Activated T-cell treated with anti-CD3 and anti-CD28 coated beads, Interleukin-2, amount 50 U/mL, for 72 hours (primary cell): ENCODE measurements around the gene MYOD1. TPM values are rescaled to one million over a fixed set of nuclear protein-coding genes. Genes with fewer than 3 reads are reported as not detected.
A peak's percentile ranks its signal among the peaks of the same experiment; 100 is the strongest.

Experiments
- ATAC-seq, 2 donors: fragments of 150-1000 bp; cut with Tn5 transposase; replicated peaks in 1 of 2; 2 replicates each; pipeline ENCODE4 v1.10.0; 2021; ENCODE audit warnings: moderate library complexity in 2 of 2, mild to moderate bottlenecking in 1 of 2
- DNase-seq, 2 donors: peaks; one replicate each; pipeline ENCODE4 v3.0.0; 2021 to 2022; ENCODE audit warnings: mixed read lengths in 1 of 2
- H3K27ac Mint-ChIP-seq: one replicate; pipeline ENCODE4 v1.8.0; 2022; ENCODE audit warnings: mild to moderate bottlenecking, moderate library complexity, mixed read lengths
- H3K27me3 Mint-ChIP-seq: one replicate; pipeline ENCODE4 v1.8.0; 2022; ENCODE audit warnings: low read depth, mixed read lengths
- H3K36me3 Mint-ChIP-seq, 2 donors: one replicate each; pipeline ENCODE4 v1.8.0; 2022; ENCODE audit warnings: mixed read lengths in 2 of 2, mild to moderate bottlenecking in 1 of 2; ENCODE audit not compliant: insufficient read depth in 2 of 2
- H3K4me1 Mint-ChIP-seq: one replicate; pipeline ENCODE4 v1.8.0; 2022; ENCODE audit warnings: low read depth, mixed read lengths
- H3K4me3 Mint-ChIP-seq, 2 donors: one replicate each; pipeline ENCODE4 v1.8.0; 2022; ENCODE audit warnings: mild to moderate bottlenecking in 2 of 2, mixed read lengths in 2 of 2, moderate library complexity in 2 of 2
- H3K9me3 Mint-ChIP-seq, 2 donors: one replicate each; pipeline ENCODE4 v1.8.0; 2022; ENCODE audit warnings: mixed read lengths in 2 of 2
- total RNA-seq, 2 donors: library from RNA; stranded (reverse); gene quantifications; one replicate each; pipeline ENCODE4 v1.2.3, GENCODE V29; 2022

MYOD1 gene
- total RNA-seq, 2 donors from 2014 or later = not detected

GRCh38 chr11:17733261-17733660 lies 13.9 kb downstream of the MYOD1 start:
- H3K27me3 Mint-ChIP-seq = peaks cover 48% of the 10 kb centered on the region
- no peaks in the 10 kb centered on the region for H3K9me3 Mint-ChIP-seq
- H3K36me3 Mint-ChIP-seq = peaks cover 2 to 3% of the 10 kb centered on the region in 2 donors
- DNase-seq = no peak
- no peak overlapping the region for H3K27ac Mint-ChIP-seq
- no peaks in the 10 kb centered on the region for H3K4me1 Mint-ChIP-seq
- no peak overlapping the region for H3K4me3 Mint-ChIP-seq
- no peak for ATAC-seq

- DNase-seq (no peak), ATAC-seq (peak in 1 of 2 donors; percentile 4)
- H3K4me3 Mint-ChIP-seq = peak within 1 kb of the TSS; percentile 64 to 83
- H3K27ac Mint-ChIP-seq = no peak within 1 kb of the TSS
- no peaks in the 10 kb centered on the region for H3K4me1 Mint-ChIP-seq
- peaks cover 2 to 3% of the 10 kb centered on the region in 2 donors for H3K36me3 Mint-ChIP-seq
- H3K9me3 Mint-ChIP-seq = no peaks in the 10 kb centered on the region
- H3K27me3 Mint-ChIP-seq = peaks cover 42% of the 10 kb centered on the region
Observed at GRCh38 chr11:17734418-17734911, 15.1 kb downstream of the MYOD1 start, which contains the start of gene KCNC1. KCNC1 (plus strand) TSS chr11:17734781; CDS start chr11:17736003, 1,222 bp downstream.

- H3K4me3 Mint-ChIP-seq = peak overlapping the region in 1 of 2 donors; percentile 39
- no peaks in the 10 kb centered on the region for H3K9me3 Mint-ChIP-seq
- ATAC-seq (peak; percentile 51 to 58), DNase-seq (peak; percentile 58 to 65)
- H3K27me3 Mint-ChIP-seq = peaks cover 38% of the 10 kb centered on the region
- no peak overlapping the region for H3K27ac Mint-ChIP-seq
- no peaks in the 10 kb centered on the region for H3K4me1 Mint-ChIP-seq
- H3K36me3 Mint-ChIP-seq = peaks cover 2 to 3% of the 10 kb centered on the region in 2 donors
Observed at GRCh38 chr11:17734986-17735817, 15.8 kb downstream of the MYOD1 start.

GRCh38 chr11:17735818-17736578 lies 16.6 kb downstream of the MYOD1 start:
- ATAC-seq (no peak), DNase-seq (no peak)
- no peaks in the 10 kb centered on the region for H3K9me3 Mint-ChIP-seq
- no peak overlapping the region for H3K27ac Mint-ChIP-seq
- peaks cover 2 to 3% of the 10 kb centered on the region in 2 donors for H3K36me3 Mint-ChIP-seq
- peaks cover 34% of the 10 kb centered on the region for H3K27me3 Mint-ChIP-seq
- H3K4me1 Mint-ChIP-seq = no peaks in the 10 kb centered on the region
- peak overlapping the region in 1 of 2 donors; percentile 56 for H3K4me3 Mint-ChIP-seq

GRCh38 chr11:17736579-17736893 lies 17.2 kb downstream of the MYOD1 start:
- DNase-seq (no peak), ATAC-seq (no peak)
- Mint-ChIP-seq H3K27ac (no peak overlapping the region), H3K4me1 (no peaks in the 10 kb centered on the region), H3K36me3 (peaks cover 2 to 3% of the 10 kb centered on the region in 2 donors), H3K9me3 (no peaks in the 10 kb centered on the region), H3K27me3 (peaks cover 36% of the 10 kb centered on the region), H3K4me3 (no peak overlapping the region)

- no peaks in the 10 kb centered on the region for H3K4me1 Mint-ChIP-seq
- H3K9me3 Mint-ChIP-seq = no peaks in the 10 kb centered on the region
- ATAC-seq (no peak), DNase-seq (no peak)
- peaks cover 2 to 3% of the 10 kb centered on the region in 2 donors for H3K36me3 Mint-ChIP-seq
- H3K27ac Mint-ChIP-seq = no peak overlapping the region
- no peak overlapping the region for H3K4me3 Mint-ChIP-seq
- H3K27me3 Mint-ChIP-seq = peaks cover 41% of the 10 kb centered on the region
Observed at GRCh38 chr11:17736930-17737817, 17.8 kb downstream of the MYOD1 start.

GRCh38 chr11:17738151-17738973 lies 19.0 kb downstream of the MYOD1 start:
- no peak overlapping the region for H3K27ac Mint-ChIP-seq
- no peak overlapping the region for H3K4me3 Mint-ChIP-seq
- peaks cover 30% of the 10 kb centered on the region for H3K27me3 Mint-ChIP-seq
- no peak for DNase-seq
- no peak for ATAC-seq
- no peaks in the 10 kb centered on the region for H3K9me3 Mint-ChIP-seq
- H3K4me1 Mint-ChIP-seq = no peaks in the 10 kb centered on the region
- peaks cover 2 to 3% of the 10 kb centered on the region in 2 donors for H3K36me3 Mint-ChIP-seq

GRCh38 chr11:17739945-17740338 lies 20.6 kb downstream of the MYOD1 start:
- no peak for ATAC-seq
- peaks cover 21% of the 10 kb centered on the region for H3K27me3 Mint-ChIP-seq

GRCh38 chr11:17740649-17741235 lies 21.4 kb downstream of the MYOD1 start:
- Mint-ChIP-seq H3K4me3 (no peak overlapping the region), H3K36me3 (peaks cover 0 to 2% of the 10 kb centered on the region in 2 donors), H3K9me3 (no peaks in the 10 kb centered on the region), H3K27me3 (peaks cover 21% of the 10 kb centered on the region), H3K27ac (no peak overlapping the region), H3K4me1 (no peaks in the 10 kb centered on the region)
- no peak for ATAC-seq
- DNase-seq = no peak

More at GRCh38 chr11:17739945-17740338, 20.6 kb downstream of the MYOD1 start:
- H3K36me3 Mint-ChIP-seq = peaks cover 0 to 2% of the 10 kb centered on the region in 2 donors
- no peak overlapping the region for H3K4me3 Mint-ChIP-seq
- H3K4me1 Mint-ChIP-seq = no peaks in the 10 kb centered on the region
- H3K9me3 Mint-ChIP-seq = no peaks in the 10 kb centered on the region
- H3K27ac Mint-ChIP-seq = no peak overlapping the region
- no peak for DNase-seq

GRCh38 chr11:17741487-17741886 lies 22.1 kb downstream of the MYOD1 start:
- H3K4me1 Mint-ChIP-seq = no peaks in the 10 kb centered on the region
- no peak overlapping the region for H3K4me3 Mint-ChIP-seq
- H3K27me3 Mint-ChIP-seq = peaks cover 14% of the 10 kb centered on the region
- DNase-seq (no peak), ATAC-seq (no peak)
- no peak overlapping the region for H3K27ac Mint-ChIP-seq
- no peaks in the 10 kb centered on the region for H3K9me3 Mint-ChIP-seq
- peaks cover 0 to 2% of the 10 kb centered on the region in 2 donors for H3K36me3 Mint-ChIP-seq

- Mint-ChIP-seq H3K4me3 (no peak overlapping the region), H3K36me3 (no peaks in the 10 kb centered on the region), H3K27me3 (peaks cover 9% of the 10 kb centered on the region), H3K4me1 (no peaks in the 10 kb centered on the region), H3K27ac (no peak overlapping the region), H3K9me3 (no peaks in the 10 kb centered on the region)
- DNase-seq (no peak), ATAC-seq (no peak)
Observed at GRCh38 chr11:17742019-17742418, 22.6 kb downstream of the MYOD1 start.
